ENCODE measurements around the gene NEU3. TPM values are rescaled to one million over a fixed set of nuclear protein-coding genes. Genes with fewer than 3 reads are reported as not detected.

NEU3 gene
- total RNA-seq, 1 experiment from 2014 or later: 12.5 TPM

DNA sequence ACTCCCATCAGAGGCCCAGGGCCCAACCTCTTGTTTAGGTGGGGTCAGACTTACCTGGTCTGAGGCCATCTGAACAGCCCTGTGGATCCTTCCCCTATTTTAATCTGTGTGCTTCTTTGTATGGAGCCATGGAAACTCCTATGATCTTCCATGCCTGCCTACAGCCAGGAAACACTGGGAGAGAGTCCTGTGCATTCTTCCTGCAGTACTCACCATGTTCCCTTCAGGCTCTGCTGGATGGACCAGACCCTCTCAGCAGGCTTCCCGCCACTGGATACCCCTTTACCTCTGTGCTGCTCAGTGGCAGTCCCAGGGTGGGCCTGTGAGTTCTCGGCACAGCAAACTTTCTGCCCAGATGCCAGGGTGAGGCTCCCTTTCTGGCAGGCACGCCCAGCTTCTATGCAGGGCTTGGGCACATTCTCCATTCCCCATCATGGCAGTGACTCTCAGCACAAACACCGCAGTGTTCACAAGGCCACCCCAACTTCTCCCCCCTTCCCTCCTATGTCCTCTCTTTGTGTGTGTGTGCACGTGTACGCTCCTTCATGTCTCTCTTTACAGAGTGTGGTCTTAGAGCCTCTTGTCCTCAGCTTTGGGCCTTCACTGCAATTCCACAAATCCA, 34.8 kb downstream of the NEU3 start:
- RAD21 ChIA-PET (ENCODE audit: low non-redundant PET in 1 of 2, low total read pairs in 2 of 2, uncharacterized antibody in 2 of 2, unreplicated experiment in 2 of 2): interaction anchor here (1.0 to 3.5 kb wide), 4 partner anchors 117 to 225 kb away, joined by 4 to 19 read pairs (median 10); no protein-coding TSS in a partner anchor
- Histone ChIP-seq H3K36me3 (ENCODE audit: control insufficient read depth in 1 of 2, insufficient read depth in 2 of 2, low read length in 2 of 2) (no peaks in the 10 kb centered on the region), H4K20me1 (ENCODE audit: insufficient read depth) (no peaks in the 10 kb centered on the region), H3K9ac (ENCODE audit: low read length) (no peak overlapping the region), H3K9me2 (ENCODE audit: insufficient read depth) (no peaks in the 10 kb centered on the region), H3K79me2 (ENCODE audit: insufficient read depth, low read length) (no peaks in the 10 kb centered on the region), H3K4me1 (ENCODE audit: control insufficient read depth in 1 of 2, insufficient read depth in 2 of 2, low read length in 2 of 2) (no peaks in the 10 kb centered on the region), H3K4me3 (replicated peaks in 1 of 2; ENCODE audit: low read depth in 1 of 2, low read length in 2 of 2) (no peak overlapping the region), H3K9me3 (ENCODE audit: control insufficient read depth in 1 of 2, insufficient read depth in 1 of 2, low read depth in 1 of 2, low read length in 2 of 2) (no peaks in the 10 kb centered on the region), H2AFZ (ENCODE audit: low read depth, low read length, poor library complexity, severe bottlenecking) (no peak overlapping the region), H3K27me3 (ENCODE audit: insufficient read depth, low read length) (no peaks in the 10 kb centered on the region), H3K4me2 (ENCODE audit: low read length) (no peak overlapping the region), H3K27ac (ENCODE audit: low read depth, low read length) (no peak overlapping the region)
- intact Hi-C loops (cut with micrococcal nuclease): loop anchor here (1.0 to 2.0 kb wide), 4 partner anchors 117 to 225 kb away; no protein-coding TSS in a partner anchor
- BruUV-seq (replicated peaks): no TSS peak
- TF ChIP-seq CTCF (IDR thresholded peaks at IDR 0.05 in 2 of 3, conservative IDR thresholded peaks at IDR 0.05 in 1 of 3; ENCODE audit: borderline replicate concordance in 1 of 3, insufficient read depth in 1 of 3, low read depth in 2 of 3, low read length in 2 of 3): no peak
- no peak for TF ChIP-seq ZNF274 (IDR thresholded peaks at IDR 0.05; ENCODE audit: low read depth, low read length)
- TF ChIP-seq CEBPB (IDR thresholded peaks at IDR 0.05; ENCODE audit: low read depth): no peak
- no peak for TF ChIP-seq SRF (IDR thresholded peaks at IDR 0.05; ENCODE audit: low read depth)
- no peak for TF ChIP-seq ELF1 (IDR thresholded peaks at IDR 0.05; ENCODE audit: borderline replicate concordance, low read depth)
- TF ChIP-seq, protein P1, sequence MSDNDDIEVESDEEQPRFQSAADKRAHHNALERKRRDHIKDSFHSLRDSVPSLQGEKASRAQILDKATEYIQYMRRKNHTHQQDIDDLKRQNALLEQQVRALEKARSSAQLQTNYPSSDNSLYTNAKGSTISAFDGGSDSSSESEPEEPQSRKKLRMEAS (IDR thresholded peaks at IDR 0.05): no peak
- CTCF ChIA-PET: interaction anchor here (0.7 to 5.6 kb wide), 15 partner anchors 8 to 247 kb away, joined by 3 to 79 read pairs (median 10); no protein-coding TSS in a partner anchor
- POLR2A ChIA-PET: interaction anchor here (1.4 kb wide), 1 partner anchor 225 kb away, joined by 4 read pairs; no protein-coding TSS in a partner anchor
- DNase-seq (ENCODE audit: low read depth, low spot score) (no peak), ATAC-seq (peak; percentile 8; the same call in 1 of the 2 replicates)
